ENCODE measurements around the gene C17orf58. TPM values are rescaled to one million over a fixed set of nuclear protein-coding genes. Genes with fewer than 3 reads are reported as not detected.
"Not testable (repeated sequence)": the region's sequence is repeated elsewhere in the genome, so short reads cannot be mapped to it uniquely, and the experiment has no call there.

Gene C17orf58
- total RNA-seq, 1 experiment from 2014 or later, result 27.9 TPM

GRCh38 chr17:67960276-67960675 lies 36.0 kb downstream of the C17orf58 start:
- DNase-seq (ENCODE audit: low read depth), result not testable (repeated sequence)

GRCh38 chr17:67959510-67959909 lies 36.8 kb downstream of the C17orf58 start:
- DNase-seq (ENCODE audit: low read depth), result no peak

- no peak for DNase-seq (ENCODE audit: low read depth)
Observed at GRCh38 chr17:67950945-67951344, 45.3 kb downstream of the C17orf58 start.

GRCh38 chr17:67947325-67947813 lies 48.9 kb downstream of the C17orf58 start:
- DNase-seq (ENCODE audit: low read depth), result no peak

- no peak for DNase-seq (ENCODE audit: low read depth)
Observed at GRCh38 chr17:67946513-67946912, 49.8 kb downstream of the C17orf58 start.

GRCh38 chr17:67944035-67944434 lies 52.2 kb downstream of the C17orf58 start:
- DNase-seq (ENCODE audit: low read depth), result no peak

GRCh38 chr17:67942810-67943209 lies 53.5 kb downstream of the C17orf58 start:
- DNase-seq (ENCODE audit: low read depth), result no peak

Other genes with a start within 250 kb of the C17orf58 start
- 20.7 and 22.7 TPM in 2 replicates for gene BPTF, start 171.0 kb downstream of the C17orf58 start, total RNA-seq (2014; rRNA removed; shearing (Covaris generic))
- 475 and 524 TPM in 2 replicates for gene KPNA2, start 39.3 kb upstream of the C17orf58 start, total RNA-seq (2014; rRNA removed; shearing (Covaris generic))